Type B pancreatic cell (in vitro differentiated cells): Measurements from ENCODE around the gene OR12D1. TPM values are rescaled to one million over a fixed set of nuclear protein-coding genes. Genes with fewer than 3 reads are reported as not detected.

ENCODE experiments used
- DNase-seq: peaks from one replicate; pipeline ENCODE4 v3.0.0; 2021; ENCODE audit warnings: mixed read lengths; ENCODE audit not compliant: unreplicated experiment; ENCODE audit errors: extremely low spot score
- H3K27ac Mint-ChIP-seq: 2 replicates; pipeline ENCODE4 v1.8.0; 2021; ENCODE audit warnings: mild to moderate bottlenecking, mixed read lengths
- H3K27me3 Mint-ChIP-seq: 2 replicates; pipeline ENCODE4 v1.8.0; 2021; ENCODE audit warnings: mixed read lengths
- H3K36me3 Mint-ChIP-seq: 2 replicates; pipeline ENCODE4 v1.8.0; 2021; ENCODE audit warnings: mixed read lengths
- H3K4me1 Mint-ChIP-seq: one replicate; pipeline ENCODE4 v1.8.0; 2021; ENCODE audit warnings: mixed read lengths; ENCODE audit not compliant: unreplicated experiment
- H3K4me3 Mint-ChIP-seq: 2 replicates; pipeline ENCODE4 v1.8.0; 2021; ENCODE audit warnings: mild to moderate bottlenecking, mixed read lengths
- H3K9me3 Mint-ChIP-seq: 2 replicates; pipeline ENCODE4 v1.8.0; 2021; ENCODE audit warnings: mixed read lengths
- CTCF ChIP-seq: fragments of 200-600 bp; sonication (generic); conservative IDR thresholded peaks from 2 replicates; pipeline ENCODE4 v1.5.0; 2021; ENCODE audit warnings: antibody characterized with exemption, mild to moderate bottlenecking
- total RNA-seq: library from RNA; stranded (reverse); gene quantifications from 2 replicates; pipeline ENCODE4 v1.2.1, GENCODE V29; 2021; ENCODE audit warnings: low replicate concordance

Gene OR12D1
- total RNA-seq, 1 donor from 2014 or later = not detected

GRCh38 chr6:29395331-29395730 is 19.4 kb upstream of the OR12D1 start, which contains the start of gene OR12D2:
TSS of gene OR12D2 (plus strand) at chr6:29395631. CDS start at chr6:29396700, 1,069 bp downstream.
- no peaks in the 10 kb centered on the region for H3K4me1 Mint-ChIP-seq
- no peaks in the 10 kb centered on the region for H3K36me3 Mint-ChIP-seq
- no peak within 1 kb of the TSS for H3K27ac Mint-ChIP-seq
- no peak for DNase-seq
- peaks cover 20% of the 10 kb centered on the region for H3K27me3 Mint-ChIP-seq
- no peak for TF ChIP-seq CTCF
- no peak within 1 kb of the TSS for H3K4me3 Mint-ChIP-seq
- H3K9me3 Mint-ChIP-seq = no peaks in the 10 kb centered on the region

DNA sequence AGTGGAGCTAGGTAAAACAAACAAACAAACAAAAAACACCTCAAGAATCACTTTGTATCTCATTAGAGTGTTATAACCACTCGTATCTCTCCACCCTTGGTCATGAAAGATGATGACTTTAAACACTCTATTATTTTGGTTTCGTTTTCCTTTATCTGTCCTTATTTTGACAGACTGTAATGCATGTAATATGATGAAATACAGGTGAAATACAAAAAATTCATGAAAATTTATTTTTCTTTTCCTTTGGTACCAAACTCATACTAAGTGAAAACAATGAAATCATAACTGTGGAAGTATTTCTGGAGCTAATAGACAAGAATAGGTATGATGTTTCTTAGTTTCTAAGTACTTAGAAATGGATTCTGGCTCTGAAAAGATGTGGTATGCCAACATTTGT is 15.2 kb upstream of the OR12D1 start:
- Mint-ChIP-seq H3K27me3 (peaks cover 23% of the 10 kb centered on the region), H3K4me1 (no peaks in the 10 kb centered on the region), H3K9me3 (no peaks in the 10 kb centered on the region), H3K4me3 (no peak overlapping the region), H3K36me3 (no peaks in the 10 kb centered on the region), H3K27ac (no peak overlapping the region)
- TF ChIP-seq CTCF = no peak
- no peak for DNase-seq

DNA sequence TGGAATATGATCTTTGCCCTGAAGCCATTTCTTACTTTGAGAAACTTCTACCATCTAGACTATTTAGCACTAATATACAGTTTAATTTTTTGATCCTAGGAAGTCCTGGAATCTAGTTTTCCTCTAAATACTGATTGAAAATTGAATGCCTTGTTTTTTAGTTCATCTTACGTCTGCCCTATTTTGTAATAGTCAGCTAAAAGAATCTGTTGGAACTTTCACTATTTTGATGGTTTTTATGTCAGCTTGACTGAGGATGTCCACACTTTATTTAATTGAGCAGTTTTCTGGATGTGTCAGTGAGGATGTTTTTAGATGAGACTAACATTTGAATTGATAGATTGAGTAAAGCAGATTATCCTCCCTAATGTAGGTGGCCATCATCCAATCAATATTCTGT is 10.9 kb upstream of the OR12D1 start:
- TF ChIP-seq CTCF = no peak
- H3K27ac Mint-ChIP-seq = no peak overlapping the region
- H3K36me3 Mint-ChIP-seq = no peaks in the 10 kb centered on the region
- H3K4me1 Mint-ChIP-seq = no peaks in the 10 kb centered on the region
- DNase-seq = no peak
- no peak overlapping the region for H3K4me3 Mint-ChIP-seq
- no peaks in the 10 kb centered on the region for H3K9me3 Mint-ChIP-seq
- peaks cover 10% of the 10 kb centered on the region for H3K27me3 Mint-ChIP-seq

DNA sequence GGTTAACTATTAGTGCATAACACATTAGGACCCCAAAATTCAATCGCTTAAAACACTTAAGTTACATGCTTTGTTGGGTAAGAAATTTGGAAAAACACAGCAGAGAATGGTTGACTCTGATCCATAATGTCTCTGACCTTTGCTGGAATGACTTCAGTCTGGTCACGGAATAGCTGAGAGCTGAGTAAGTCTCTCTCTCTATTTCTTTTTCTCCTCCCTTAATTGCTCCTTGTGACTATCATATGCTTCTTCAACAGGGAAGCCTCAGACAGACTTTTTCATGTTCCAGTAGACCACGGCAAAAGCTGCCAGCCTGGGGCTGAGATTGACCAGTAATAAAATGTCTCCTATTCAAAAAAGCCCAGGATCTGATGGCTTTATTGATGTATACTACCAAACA is 4.8 kb downstream of the OR12D1 start:
- no peaks in the 10 kb centered on the region for H3K4me1 Mint-ChIP-seq
- H3K36me3 Mint-ChIP-seq = no peaks in the 10 kb centered on the region
- no peak overlapping the region for H3K27ac Mint-ChIP-seq

GRCh38 chr6:29424168-29424567 is 9.4 kb downstream of the OR12D1 start:
- Mint-ChIP-seq H3K36me3 (no peaks in the 10 kb centered on the region), H3K27ac (no peak overlapping the region), H3K4me1 (no peaks in the 10 kb centered on the region), H3K9me3 (no peaks in the 10 kb centered on the region), H3K27me3 (peaks cover 32% of the 10 kb centered on the region), H3K4me3 (no peak overlapping the region)
- no peak for DNase-seq
- no peak for TF ChIP-seq CTCF

More for the DNA sequence above, 4.8 kb downstream of the OR12D1 start:
- TF ChIP-seq CTCF = no peak
- no peak for DNase-seq
- H3K9me3 Mint-ChIP-seq = no peaks in the 10 kb centered on the region
- H3K4me3 Mint-ChIP-seq = no peak overlapping the region
- H3K27me3 Mint-ChIP-seq = peaks cover 18% of the 10 kb centered on the region

DNA sequence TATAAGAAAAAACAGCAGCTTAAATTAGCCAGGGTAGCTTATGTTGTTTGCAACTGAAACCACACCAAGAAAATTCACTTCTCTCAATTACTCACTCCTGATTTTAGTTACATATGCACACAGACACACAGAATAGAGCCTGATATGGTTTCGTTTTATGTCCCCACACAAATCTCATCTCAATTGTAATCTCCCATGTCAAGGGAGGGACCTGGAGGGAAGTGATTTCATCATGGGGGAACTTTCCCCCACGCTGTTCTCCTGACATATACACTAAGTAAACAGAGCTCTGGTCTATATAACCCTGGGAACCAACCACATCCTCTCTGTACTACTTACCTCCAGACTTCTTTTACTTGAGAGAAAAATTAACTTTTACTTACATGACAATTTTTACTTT is 9.8 kb downstream of the OR12D1 start:
- Mint-ChIP-seq H3K4me1 (no peaks in the 10 kb centered on the region), H3K4me3 (no peak overlapping the region), H3K27ac (no peak overlapping the region), H3K36me3 (no peaks in the 10 kb centered on the region), H3K27me3 (peaks cover 37% of the 10 kb centered on the region), H3K9me3 (no peaks in the 10 kb centered on the region)
- no peak for TF ChIP-seq CTCF
- DNase-seq = no peak
